ENCODE results near the gene DLX1. TPM values are rescaled to one million over a fixed set of nuclear protein-coding genes. Genes with fewer than 3 reads are reported as not detected.
"Not testable (repeated sequence)": the region's sequence is repeated elsewhere in the genome, so short reads cannot be mapped to it uniquely, and the experiment has no call there.

The DLX1 gene
- not detected for total RNA-seq
- long read RNA-seq = 0 reads

- intact Hi-C loops (cut with DNase I) = loop anchor here (10.0 kb wide), 1 partner anchor 161 kb away; the partner anchor contains the start of gene HAT1
- DNase-seq (ENCODE audit: low spot score) = no peak
These were observed at the start of gene DLX1 for GRCh38 chr2:172085460-172086159. Gene DLX1, plus strand, starts transcription at chr2:172085507. Its CDS starts 171 bp downstream, at chr2:172085678.

- DNase-seq (ENCODE audit: low spot score) = no peak
These were observed 47.2 kb upstream of the DLX1 start for GRCh38 chr2:172038121-172038520.

GRCh38 chr2:172038604-172039003 lies 46.7 kb upstream of the DLX1 start:
- intact Hi-C loops (cut with DNase I) = no loop called here
- no peak for DNase-seq (ENCODE audit: low spot score)

More at GRCh38 chr2:172038121-172038520, 47.2 kb upstream of the DLX1 start:
- intact Hi-C loops (cut with DNase I) = no loop called here

- DNase-seq (ENCODE audit: low spot score) = no peak
- intact Hi-C loops (cut with DNase I) = no loop called here
These were observed 46.1 kb upstream of the DLX1 start for GRCh38 chr2:172039011-172039704.

- no peak for DNase-seq (ENCODE audit: low spot score)
- intact Hi-C loops (cut with DNase I) = no loop called here
These were observed 45.0 kb upstream of the DLX1 start for GRCh38 chr2:172040311-172040710.

GRCh38 chr2:172046080-172046678 lies 39.1 kb upstream of the DLX1 start:
- no peak for DNase-seq (ENCODE audit: low spot score)
- intact Hi-C loops (cut with DNase I) = no loop called here

- intact Hi-C loops (cut with DNase I) = no loop called here
These were observed 38.3 kb upstream of the DLX1 start for GRCh38 chr2:172046866-172047565.

GRCh38 chr2:172047566-172048507 lies 37.5 kb upstream of the DLX1 start:
- intact Hi-C loops (cut with DNase I) = no loop called here
- DNase-seq (ENCODE audit: low spot score) = no peak

More at GRCh38 chr2:172046866-172047565, 38.3 kb upstream of the DLX1 start:
- DNase-seq (ENCODE audit: low spot score) = no peak

- no peak for DNase-seq (ENCODE audit: low spot score)
- intact Hi-C loops (cut with DNase I) = no loop called here
These were observed 36.5 kb upstream of the DLX1 start for GRCh38 chr2:172048508-172049503.

- DNase-seq (ENCODE audit: low spot score) = no peak
- intact Hi-C loops (cut with DNase I) = no loop called here
These were observed 35.7 kb upstream of the DLX1 start for GRCh38 chr2:172049567-172050120.

- DNase-seq (ENCODE audit: low spot score) = no peak
- intact Hi-C loops (cut with DNase I) = no loop called here
These were observed 34.7 kb upstream of the DLX1 start for GRCh38 chr2:172050479-172051125.

GRCh38 chr2:172052000-172052983 lies 33.0 kb upstream of the DLX1 start:
- intact Hi-C loops (cut with DNase I) = no loop called here
- no peak for DNase-seq (ENCODE audit: low spot score)

- intact Hi-C loops (cut with DNase I) = no loop called here
- no peak for DNase-seq (ENCODE audit: low spot score)
These were observed 31.8 kb upstream of the DLX1 start for GRCh38 chr2:172053486-172053885.

- no peak for DNase-seq (ENCODE audit: low spot score)
- intact Hi-C loops (cut with DNase I) = no loop called here
These were observed 29.0 kb upstream of the DLX1 start for GRCh38 chr2:172056293-172056692.

GRCh38 chr2:172058660-172059059 lies 26.6 kb upstream of the DLX1 start:
- intact Hi-C loops (cut with DNase I) = no loop called here
- DNase-seq (ENCODE audit: low spot score) = no peak

GRCh38 chr2:172060118-172060517 lies 25.2 kb upstream of the DLX1 start:
- DNase-seq (ENCODE audit: low spot score); intact Hi-C loops (cut with DNase I): not testable (repeated sequence)
